GM13976 (cell line): Measurements from ENCODE around the gene BTAF1.
"Not testable (repeated sequence)": the region's sequence is repeated elsewhere in the genome, so short reads cannot be mapped to it uniquely, and the experiment has no call there.

ENCODE experiments used
- DNase-seq: peaks from one replicate; pipeline ENCODE4 v3.0.0; 2012; ENCODE audit warnings: low spot score
- in situ Hi-C: fragments of 300-500 bp; cut with MboI; formaldehyde crosslinking; loops from one replicate; pipeline ENCODE4 v1.12.0; 2022; ENCODE audit warnings: low sequenced_read_pairs, mixed read lengths, inconsistent platforms; ENCODE audit not compliant: unreplicated experiment
- TF ChIP-seq, protein P1 (sequence below): IDR thresholded peaks from 2 replicates; pipeline ENCODE4 v1.5.1; 2012; ENCODE audit warnings: borderline replicate concordance, mild to moderate bottlenecking; ENCODE audit not compliant: insufficient read depth; ENCODE audit errors: extremely low read depth, missing control alignments, control extremely low read depth

The BTAF1 gene

DNA sequence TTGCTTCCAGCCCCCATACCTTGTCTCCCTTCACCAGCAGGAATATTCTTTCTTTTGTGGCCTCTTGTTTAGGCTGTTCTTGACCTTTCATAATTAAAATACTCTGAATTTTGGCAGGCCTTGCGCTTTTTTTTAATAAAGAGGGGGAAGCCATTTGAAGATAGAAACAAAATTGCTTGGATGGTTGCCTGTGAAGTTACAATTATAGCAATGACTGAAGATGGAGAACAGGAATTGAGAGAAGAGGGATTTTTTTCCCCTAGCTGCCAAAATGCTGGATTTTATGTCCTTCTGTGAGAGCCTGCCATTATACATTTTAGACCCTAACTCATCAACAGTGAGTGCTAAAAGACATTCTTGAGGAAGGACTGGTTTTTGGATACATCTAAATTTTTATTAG lies 39.0 kb upstream of the BTAF1 start:
- no peak for DNase-seq
- in situ Hi-C loops: no loop called here
- TF ChIP-seq, protein P1, sequence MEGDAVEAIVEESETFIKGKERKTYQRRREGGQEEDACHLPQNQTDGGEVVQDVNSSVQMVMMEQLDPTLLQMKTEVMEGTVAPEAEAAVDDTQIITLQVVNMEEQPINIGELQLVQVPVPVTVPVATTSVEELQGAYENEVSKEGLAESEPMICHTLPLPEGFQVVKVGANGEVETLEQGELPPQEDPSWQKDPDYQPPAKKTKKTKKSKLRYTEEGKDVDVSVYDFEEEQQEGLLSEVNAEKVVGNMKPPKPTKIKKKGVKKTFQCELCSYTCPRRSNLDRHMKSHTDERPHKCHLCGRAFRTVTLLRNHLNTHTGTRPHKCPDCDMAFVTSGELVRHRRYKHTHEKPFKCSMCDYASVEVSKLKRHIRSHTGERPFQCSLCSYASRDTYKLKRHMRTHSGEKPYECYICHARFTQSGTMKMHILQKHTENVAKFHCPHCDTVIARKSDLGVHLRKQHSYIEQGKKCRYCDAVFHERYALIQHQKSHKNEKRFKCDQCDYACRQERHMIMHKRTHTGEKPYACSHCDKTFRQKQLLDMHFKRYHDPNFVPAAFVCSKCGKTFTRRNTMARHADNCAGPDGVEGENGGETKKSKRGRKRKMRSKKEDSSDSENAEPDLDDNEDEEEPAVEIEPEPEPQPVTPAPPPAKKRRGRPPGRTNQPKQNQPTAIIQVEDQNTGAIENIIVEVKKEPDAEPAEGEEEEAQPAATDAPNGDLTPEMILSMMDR: no peak

DNA sequence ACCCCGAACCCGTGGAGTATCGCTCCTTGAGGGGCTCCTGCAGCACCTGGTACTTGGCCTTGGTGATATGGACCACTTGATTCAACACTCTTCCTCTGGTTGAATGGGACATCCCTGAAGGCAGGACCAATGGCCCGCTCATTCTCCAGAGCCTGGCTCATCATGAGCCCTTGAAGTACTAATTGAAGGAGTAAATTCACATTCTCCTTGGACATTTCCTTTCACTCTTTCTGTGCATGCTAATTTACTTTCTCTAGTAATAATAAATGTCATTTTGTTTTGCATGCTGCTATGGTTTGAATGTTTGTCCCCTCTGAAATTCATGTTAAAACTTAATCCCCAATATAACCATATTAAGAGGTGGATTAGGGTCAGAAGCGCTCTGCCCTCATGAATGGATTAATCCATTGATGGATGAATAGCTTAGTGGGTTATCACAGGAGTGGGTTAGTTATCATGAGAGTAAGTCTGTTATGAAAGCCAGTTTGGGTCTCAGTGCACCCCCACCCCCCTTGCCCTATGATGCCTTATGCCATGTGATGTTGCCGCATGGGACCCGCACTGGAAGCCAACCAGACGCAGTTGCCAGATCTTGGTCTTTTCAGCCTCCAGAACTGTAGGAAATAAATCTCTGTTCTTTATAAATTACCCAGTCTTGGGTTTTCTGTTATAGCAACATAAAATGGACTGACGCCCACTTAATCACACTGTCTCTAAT lies 38.0 kb upstream of the BTAF1 start:
- in situ Hi-C loops: no loop called here
- TF ChIP-seq, protein P1: no peak
- no peak for DNase-seq

DNA sequence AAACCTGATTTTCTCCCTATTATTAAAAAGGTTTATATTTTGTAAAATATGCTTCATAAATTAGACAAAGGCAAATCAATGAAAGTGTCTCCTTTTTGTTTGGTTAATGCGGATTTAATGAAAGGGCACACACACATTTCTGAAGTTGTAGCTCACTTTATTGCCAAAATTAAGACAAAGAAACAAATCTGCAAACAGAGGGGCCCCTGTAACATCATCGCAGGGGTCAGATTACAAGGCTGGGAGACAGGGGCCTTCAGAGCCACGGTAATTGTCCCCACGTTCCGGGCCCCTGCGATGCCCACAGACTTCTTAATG lies 36.7 kb upstream of the BTAF1 start:
- TF ChIP-seq, protein P1: no peak
- in situ Hi-C loops: no loop called here
- DNase-seq: no peak

DNA sequence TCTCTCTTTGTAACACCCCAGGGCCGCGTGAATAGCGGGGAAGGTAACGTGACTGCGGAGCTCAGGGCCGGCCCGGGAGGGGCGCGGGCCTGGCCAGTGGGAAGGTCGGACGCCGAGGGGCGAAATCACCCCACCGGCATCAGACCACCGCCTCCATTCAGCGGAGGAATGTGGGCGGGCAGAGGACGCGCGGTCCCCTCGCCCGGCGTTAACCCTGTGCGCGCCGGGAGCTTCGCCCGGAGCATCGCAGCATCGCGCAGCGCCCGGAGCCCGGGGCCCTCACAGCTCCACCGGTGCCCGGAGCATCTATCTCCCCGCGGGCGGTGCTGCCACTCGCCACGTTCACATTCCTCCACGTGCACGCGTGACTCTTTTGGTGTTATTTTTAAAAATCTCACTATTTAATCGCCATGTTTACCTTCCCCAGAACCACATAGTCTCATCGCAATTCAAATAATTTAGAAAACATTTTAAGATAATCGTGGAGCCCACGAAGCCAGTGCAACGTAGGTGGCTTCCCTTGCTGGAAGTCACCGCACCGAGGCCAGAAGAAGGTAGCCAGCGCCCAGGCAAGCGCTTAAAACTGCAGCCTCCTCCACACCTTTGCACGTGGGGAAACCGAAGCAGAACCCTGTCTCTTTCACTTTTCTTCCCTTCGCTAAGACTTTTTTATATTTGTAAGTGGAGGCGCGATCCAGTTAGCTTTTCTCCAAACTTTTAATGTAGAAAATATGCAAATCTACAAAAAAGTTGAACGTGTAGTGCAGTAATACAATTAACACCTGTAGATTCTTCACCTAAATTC lies 36.1 kb upstream of the BTAF1 start:
- in situ Hi-C loops: no loop called here
- TF ChIP-seq, protein P1: no peak
- peak; percentile 68 for DNase-seq

DNA sequence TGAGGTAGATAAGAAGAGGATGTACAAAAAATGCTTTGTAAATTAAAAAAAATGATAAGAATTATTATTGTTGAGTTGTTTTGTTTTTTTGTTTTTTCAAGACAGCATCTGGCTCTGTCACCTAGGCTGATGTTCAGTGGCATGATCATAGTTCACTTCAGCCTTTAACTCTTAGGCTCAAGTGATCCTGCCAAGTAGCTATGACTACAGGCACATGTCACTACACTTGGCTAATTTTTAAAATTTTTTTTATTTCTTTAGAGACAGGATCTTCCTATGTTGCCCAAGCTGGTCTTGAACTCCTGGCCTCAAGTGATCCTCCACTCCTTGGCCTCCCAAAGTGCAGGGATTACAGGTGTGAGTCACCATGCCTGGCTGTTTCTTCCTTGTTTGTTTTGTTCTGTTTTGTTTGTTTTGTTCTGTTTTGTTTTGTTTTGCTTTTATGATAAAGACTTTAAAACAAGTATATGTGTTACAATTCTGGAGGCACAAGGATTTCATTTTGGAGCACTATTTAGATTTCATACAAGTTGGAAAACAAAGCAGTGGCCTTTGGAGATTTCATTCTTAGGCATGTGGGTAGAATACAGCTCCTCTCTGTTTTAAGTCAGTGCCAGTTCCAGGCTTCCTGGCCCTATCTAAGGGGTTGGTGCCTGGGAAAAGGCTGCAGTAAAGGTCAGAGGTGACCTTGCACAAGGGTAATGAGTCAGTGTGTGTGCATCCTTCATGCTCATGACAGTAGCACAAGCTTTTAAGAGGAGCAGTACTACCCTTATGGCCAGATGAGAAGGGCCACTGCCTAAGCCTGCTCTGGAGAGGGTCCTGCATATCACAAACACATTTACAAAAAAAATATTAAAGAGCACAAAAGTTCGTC lies 32.2 kb upstream of the BTAF1 start:
- in situ Hi-C loops: loop anchor here (10.0 kb wide), 1 partner anchor 127 kb away; no protein-coding TSS in a partner anchor
- DNase-seq: no peak
- TF ChIP-seq, protein P1: no peak

DNA sequence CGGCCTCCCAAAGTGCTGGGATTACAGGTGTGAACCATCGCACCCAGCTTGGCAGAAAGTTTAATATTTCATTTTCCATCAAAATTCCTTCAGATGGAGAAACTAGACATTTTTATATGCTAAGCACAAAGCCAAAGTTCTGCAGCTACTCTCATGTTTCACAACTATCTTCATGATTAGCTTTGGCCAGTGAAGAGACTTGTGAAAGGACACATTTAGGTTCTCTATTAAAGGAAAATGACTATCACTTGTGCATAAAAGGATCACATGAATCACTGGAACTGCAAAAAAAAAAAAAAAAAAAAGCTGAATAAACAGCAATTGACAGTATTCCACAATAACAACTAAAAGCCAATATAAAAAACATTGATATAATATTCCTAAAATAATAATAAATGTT lies 30.5 kb upstream of the BTAF1 start:
- TF ChIP-seq, protein P1: no peak
- in situ Hi-C loops: loop anchor here (10.0 kb wide), 1 partner anchor 128 kb away; no protein-coding TSS in a partner anchor
- no peak for DNase-seq

DNA sequence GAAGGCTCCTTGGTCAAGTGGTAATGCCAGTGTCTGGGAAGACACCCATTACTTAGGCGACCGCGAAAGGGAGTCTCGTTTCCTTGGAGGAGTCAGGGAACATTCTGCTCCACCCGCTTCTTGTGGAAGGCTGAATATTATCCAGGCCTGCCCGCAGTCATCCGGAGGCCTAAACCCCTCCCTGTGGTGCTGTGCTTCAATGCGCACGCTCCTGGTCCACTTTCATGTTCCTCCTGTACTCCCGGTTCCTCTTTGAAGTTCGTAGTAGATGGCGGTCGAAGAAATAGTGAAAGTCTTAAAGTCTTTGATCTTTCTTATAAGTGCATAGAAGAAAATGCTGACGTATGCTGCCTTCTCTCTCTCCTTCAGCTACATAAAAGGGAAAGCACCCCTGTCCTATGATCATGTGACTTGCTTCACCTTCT lies 29.3 kb upstream of the BTAF1 start:
- in situ Hi-C loops: loop anchor here (10.0 kb wide), 1 partner anchor 129 kb away; no protein-coding TSS in a partner anchor
- DNase-seq: not testable (repeated sequence)
